ENCODE results near the gene DUSP9.

Gene DUSP9

DNA sequence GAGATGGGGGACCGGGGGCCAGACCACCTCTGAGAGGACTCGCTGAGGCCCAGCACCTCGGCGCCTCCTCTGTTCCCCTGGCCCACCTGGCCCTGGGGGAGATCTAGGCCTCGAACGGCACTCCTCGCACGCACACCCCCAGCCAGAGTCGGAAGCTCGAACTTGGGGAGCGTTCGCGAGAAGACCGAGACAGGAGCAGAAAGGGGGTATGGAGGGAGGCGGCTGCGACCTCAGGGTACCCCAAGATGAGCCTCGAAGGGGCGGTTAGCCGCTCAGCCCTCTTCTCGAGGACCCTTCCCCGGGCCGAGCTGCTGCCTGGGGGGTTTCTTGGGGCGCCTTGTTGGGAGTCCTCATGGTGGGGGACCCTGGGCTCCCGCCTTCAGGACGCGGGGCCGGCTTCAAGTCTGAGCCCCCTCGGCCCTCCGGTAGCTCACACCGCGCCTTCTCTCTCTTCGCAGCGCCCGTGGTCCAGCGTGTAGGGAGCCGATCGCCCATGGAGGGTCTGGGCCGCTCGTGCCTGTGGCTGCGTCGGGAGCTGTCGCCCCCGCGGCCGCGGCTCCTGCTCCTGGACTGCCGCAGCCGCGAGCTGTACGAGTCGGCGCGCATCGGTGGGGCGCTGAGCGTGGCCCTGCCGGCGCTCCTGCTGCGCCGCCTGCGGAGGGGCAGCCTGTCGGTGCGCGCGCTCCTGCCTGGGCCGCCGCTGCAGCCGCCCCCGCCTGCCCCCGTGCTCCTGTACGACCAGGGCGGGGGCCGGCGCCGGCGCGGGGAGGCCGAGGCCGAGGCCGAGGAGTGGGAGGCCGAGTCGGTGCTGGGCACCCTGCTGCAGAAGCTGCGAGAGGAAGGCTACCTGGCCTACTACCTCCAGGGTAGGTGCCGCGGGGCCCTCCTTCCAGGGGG, 706 bp downstream of the DUSP9 start:
- DNase-seq (ENCODE audit: low read depth, low spot score), result no peak

- no peak for DNase-seq (ENCODE audit: low read depth, low spot score)
Observed at GRCh38 chrX:153648358-153649177, 1.6 kb downstream of the DUSP9 start.

DNA sequence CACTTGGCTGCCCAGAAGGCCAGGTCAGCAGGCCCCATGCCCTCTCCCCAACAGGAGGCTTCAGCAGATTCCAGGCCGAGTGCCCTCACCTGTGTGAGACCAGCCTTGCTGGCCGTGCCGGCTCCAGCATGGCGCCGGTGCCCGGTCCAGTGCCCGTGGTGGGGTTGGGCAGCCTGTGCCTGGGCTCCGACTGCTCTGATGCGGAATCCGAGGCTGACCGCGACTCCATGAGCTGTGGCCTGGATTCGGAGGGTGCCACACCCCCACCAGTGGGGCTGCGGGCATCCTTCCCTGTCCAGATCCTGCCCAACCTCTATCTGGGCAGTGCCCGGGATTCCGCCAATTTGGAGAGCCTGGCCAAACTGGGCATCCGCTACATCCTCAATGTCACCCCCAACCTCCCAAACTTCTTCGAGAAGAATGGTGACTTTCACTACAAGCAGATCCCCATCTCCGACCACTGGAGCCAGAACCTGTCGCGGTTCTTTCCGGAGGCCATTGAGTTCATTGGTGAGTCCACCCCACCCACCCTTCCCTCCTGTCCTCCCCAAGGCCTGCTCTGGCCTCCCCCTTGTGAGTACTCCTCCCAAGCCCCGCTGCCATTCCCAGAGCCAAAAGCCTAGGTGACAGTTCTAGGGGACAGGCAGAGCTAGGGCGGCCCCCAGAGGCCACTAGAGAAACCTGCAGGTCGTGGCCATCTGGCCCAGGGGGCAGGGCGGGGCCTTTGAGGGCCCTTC, 2.3 kb downstream of the DUSP9 start:
- DNase-seq (ENCODE audit: low read depth, low spot score), result no peak

DNA sequence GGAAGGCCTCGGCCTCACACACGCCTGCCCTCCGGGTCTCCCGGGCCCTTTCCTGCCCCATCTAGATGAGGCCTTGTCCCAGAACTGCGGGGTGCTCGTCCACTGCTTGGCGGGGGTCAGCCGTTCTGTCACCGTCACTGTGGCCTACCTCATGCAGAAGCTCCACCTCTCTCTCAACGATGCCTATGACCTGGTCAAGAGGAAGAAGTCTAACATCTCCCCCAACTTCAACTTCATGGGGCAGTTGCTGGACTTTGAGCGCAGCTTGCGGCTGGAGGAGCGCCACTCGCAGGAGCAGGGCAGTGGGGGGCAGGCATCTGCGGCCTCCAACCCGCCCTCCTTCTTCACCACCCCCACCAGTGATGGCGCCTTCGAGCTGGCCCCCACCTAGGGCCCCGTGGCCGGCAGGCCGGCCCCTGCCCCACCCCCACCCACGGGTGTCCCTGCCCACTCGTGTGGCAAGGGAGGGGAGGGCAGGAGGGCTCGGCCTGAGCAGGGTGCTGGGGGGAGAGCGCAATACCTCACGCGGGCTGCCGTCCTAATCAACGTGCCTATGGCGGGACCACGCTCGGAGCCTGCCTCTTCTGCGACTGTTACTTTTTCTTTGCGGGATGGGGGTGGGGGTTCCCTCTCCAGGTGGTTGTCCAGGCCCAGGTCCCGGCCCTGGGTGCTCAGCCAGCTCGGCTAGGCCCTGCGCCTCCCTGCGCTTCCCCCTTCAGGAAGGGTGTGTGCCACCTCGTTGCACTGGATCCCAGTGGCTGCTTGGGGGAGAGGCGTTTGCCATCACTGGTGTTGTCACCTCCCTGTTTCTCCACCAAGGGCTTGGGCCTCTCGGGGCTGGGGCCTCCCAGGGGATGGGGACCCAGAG, 3.1 kb downstream of the DUSP9 start:
- DNase-seq (ENCODE audit: low read depth, low spot score), result no peak

- DNase-seq (ENCODE audit: low read depth, low spot score), result no peak
Observed at GRCh38 chrX:153650959-153651358, 4.0 kb downstream of the DUSP9 start.

DNA sequence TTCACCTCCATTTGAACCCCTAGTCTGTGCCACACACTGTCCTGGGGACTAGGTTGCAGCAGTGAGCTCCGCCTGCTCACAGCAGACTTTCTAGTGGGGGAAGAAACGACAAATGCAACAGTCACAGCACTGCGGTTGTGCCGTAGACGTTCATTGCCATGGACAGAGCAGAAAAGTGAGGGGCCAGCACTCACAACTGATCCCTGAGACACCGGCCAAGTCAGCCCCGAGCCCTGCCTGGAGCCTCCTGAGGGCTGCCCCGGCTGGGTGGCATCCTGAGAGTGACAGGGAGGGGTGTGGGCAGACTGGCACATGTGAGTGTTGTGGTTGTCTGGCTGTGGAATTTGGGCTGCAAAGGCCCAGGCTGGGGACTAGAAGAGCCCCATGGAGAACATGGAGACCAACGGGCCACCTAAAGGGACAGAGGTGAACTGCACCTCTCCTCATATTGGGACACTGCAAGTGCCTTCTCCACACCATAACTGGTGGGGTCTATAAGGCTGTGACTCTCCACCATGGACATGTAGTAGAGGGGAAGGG, 4.6 kb downstream of the DUSP9 start:
- DNase-seq (ENCODE audit: low read depth, low spot score), result no peak

- DNase-seq (ENCODE audit: low read depth, low spot score), result no peak
Observed at GRCh38 chrX:153653556-153653955, 6.6 kb downstream of the DUSP9 start.

GRCh38 chrX:153657161-153657560, 10.2 kb downstream of the DUSP9 start:
- no peak for DNase-seq (ENCODE audit: low read depth, low spot score)

- DNase-seq (ENCODE audit: low read depth, low spot score), result no peak
Observed at GRCh38 chrX:153659268-153659667, 12.3 kb downstream of the DUSP9 start.

GRCh38 chrX:153662266-153662665, 15.3 kb downstream of the DUSP9 start:
- peak; percentile 24 for DNase-seq (ENCODE audit: low read depth, low spot score)

GRCh38 chrX:153665726-153666306, 18.8 kb downstream of the DUSP9 start:
- DNase-seq (ENCODE audit: low read depth, low spot score), result no peak

GRCh38 chrX:153667281-153667955, 20.4 kb downstream of the DUSP9 start:
- DNase-seq (ENCODE audit: low read depth, low spot score), result no peak

DNA sequence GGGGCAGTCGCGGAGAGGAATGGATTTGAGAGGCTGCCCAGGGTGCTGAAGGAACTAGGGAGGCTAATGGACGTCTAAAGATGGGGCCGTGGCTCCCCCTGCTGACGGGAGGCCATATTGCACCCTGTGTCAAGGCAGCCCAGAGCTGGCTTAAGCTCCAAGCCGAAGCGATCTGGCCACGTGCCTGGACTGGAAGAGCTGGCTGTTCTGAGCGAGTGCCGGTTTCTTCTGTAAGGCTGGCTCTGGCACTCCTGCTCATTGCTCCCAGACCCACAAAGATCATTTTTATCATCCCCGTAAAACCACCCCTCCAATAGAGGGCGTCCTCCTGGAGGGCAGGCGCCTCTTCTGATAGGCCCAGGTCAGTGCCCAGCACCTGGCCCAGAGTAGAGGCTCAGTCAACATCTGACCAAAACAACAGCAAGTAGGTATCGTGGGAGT, 21.0 kb downstream of the DUSP9 start:
- DNase-seq (ENCODE audit: low read depth, low spot score), result peak; percentile 35

DNA sequence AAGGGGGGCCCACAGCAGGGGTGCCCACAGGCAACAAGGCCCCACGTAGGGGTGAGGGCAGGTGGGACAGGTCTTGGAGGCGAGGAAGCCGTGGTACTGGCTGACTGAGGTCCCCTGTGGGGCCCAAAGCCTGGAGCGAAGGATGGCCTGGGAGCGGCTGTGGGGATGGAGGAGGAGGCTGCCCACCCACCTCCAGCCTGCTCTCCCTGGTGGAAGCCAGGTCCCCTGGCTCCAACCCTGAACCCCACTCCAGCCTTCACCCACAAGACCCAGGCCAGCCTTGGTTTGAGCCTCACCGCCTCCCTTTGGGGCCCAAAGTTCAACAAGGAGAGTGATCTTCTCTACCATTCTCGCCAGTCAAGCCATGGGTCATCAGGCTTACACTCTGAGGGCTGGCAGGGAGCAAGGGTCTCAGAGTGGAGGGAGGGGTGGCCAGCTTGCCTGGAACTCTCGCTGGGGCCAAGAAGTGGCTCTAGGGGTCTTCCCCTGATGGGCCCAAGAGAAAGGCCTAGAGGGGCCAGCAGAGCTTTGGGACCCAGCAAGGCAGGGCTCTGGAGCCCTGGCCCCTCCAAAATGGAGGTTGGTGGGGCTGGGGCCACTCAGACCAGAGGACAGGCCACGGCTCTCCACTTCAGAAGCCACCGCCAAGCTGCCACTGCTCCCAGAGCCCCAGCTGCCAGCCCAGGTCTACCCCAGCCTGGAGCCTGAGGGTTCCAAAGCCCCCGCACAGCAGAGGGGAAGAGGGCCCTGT, 21.6 kb downstream of the DUSP9 start:
- DNase-seq (ENCODE audit: low read depth, low spot score), result no peak

DNA sequence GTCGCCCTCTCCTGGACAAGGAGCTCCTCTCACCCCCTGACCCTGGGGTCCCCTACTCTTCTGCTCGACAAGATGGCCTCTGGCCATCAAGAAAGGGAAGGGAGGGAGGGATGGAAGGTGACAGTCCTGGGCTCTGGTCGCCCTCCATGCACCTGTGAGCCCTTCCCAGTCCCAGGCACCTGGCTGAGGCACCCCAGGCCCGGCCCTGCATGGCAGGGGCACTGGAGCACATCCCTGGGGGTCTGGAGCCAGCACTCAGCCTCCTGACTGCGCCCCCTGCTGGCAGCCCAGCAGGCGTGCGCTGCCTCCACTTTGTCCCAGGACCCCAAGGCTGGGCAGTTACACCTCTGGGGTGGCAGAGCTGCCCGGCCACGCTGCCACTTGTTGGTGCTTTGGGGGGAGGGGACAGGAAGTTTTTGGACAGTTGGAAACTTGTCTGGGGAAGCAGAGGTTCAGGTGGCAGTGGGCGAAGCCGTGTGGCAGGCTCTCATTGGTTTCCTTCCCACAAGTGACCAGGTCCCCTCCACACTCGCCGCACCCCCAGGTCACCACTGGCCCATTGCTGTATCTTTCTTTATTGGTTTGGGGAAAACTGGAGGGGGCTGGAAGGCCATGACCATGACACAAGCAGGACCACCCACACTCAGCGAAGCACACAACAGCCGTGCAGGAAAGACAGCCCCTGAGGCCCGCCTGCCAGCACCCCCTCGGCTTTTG, 22.3 kb downstream of the DUSP9 start:
- DNase-seq (ENCODE audit: low read depth, low spot score), result no peak

DNA sequence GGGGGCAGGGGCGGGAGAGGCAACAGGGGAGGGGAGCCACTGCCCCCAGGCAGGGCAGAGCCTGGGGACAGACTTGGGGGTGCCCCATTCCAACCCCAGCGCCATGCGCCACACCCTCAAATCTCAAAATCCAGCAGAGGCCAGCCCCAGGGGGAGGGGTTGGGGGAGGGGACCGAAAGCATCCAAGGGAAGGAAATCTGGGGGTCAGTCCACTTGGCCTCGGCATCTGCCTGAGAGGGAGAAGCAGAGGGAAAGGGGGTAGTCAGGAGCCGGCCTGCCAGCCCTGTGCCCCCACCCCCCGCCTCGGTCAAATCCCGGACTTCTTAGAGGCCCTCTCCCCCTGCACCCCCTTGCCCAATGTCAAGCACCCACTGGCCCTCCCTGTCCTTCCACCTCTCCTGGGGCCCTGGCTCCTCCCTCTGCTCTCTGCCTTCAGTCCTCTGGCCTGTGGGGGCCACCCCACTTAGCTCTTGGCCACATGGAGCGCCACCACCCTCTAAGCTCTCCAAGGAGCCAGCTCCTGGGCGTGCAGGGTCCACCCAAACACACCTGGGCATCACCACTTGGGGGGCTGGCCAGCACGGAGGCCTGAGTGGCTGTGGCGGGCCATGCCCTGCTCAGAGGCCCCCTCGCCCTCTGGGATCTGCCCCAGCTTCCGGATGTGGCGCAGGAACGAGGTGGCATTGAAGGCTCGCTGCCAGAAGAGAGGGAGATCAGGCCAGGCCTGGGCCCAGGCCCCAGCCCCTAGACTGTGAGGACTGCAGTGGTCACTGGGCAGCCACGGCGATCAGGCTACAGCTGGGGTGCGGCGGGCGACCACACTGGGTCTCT, 23.1 kb downstream of the DUSP9 start:
- no peak for DNase-seq (ENCODE audit: low read depth, low spot score)

Measured in activated CD4-positive, CD25-positive, alpha-beta regulatory T cell treated with anti-CD3 and anti-CD28 coated beads, Interleukin-2, amount 50 U/mL, for 16 hours (primary cell).